ENCODE data around the gene CCDC148. TPM values are rescaled to one million over a fixed set of nuclear protein-coding genes. Genes with fewer than 3 reads are reported as not detected.
"Not testable (repeated sequence)": the region's sequence is repeated elsewhere in the genome, so short reads cannot be mapped to it uniquely, and the experiment has no call there.

The CCDC148 gene
- total and polyA plus RNA-seq, 4 donors: 0.02 to 0.42 (median 0.31) TPM

DNA sequence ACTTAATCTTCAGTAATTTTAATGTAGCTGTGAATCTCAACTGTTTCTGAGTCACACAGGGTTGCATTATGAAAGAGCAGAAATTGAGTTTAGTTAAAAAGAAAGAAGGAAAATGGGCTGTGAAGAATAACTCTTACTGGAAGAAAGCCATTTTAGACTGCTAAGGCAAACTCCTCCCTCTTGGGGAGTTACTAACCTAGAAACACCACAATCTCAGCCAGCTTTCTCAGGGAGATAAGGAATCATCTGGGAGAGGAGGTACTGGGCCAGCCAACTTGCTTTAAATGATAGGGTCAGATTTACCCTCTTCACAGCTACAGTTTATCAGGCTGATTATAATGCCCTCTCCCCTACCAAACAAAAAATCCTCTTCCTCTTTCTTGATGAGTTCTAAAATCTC lies 119.5 kb downstream of the CCDC148 start:
- Histone ChIP-seq H3K27ac (ENCODE audit: low read depth in 1 of 2, low read length in 2 of 2) (no peak overlapping the region), H3K9ac (ENCODE audit: low read depth in 1 of 2, low read length in 2 of 2) (no peak overlapping the region), H3K36me3 (ENCODE audit: control insufficient read depth in 4 of 4, insufficient read depth in 3 of 4, low read depth in 1 of 4, low read length in 3 of 4) (no peaks in the 10 kb centered on the region), H3K9me3 (ENCODE audit: control insufficient read depth in 4 of 4, low read length in 3 of 4) (no peaks in the 10 kb centered on the region), H3K4me1 (ENCODE audit: control insufficient read depth in 4 of 4, insufficient read depth in 4 of 4, low read length in 3 of 4) (no peaks in the 10 kb centered on the region), H3K4me3 (ENCODE audit: low read depth in 1 of 3, low read length in 3 of 3) (no peak overlapping the region), H3K27me3 (ENCODE audit: control insufficient read depth in 4 of 4, insufficient read depth in 4 of 4, low read length in 3 of 4) (no peaks in the 10 kb centered on the region)
- no peak for DNase-seq (ENCODE audit: low spot score)
- TF ChIP-seq FOXA2 (IDR thresholded peaks at IDR 0.05): no peak

DNA sequence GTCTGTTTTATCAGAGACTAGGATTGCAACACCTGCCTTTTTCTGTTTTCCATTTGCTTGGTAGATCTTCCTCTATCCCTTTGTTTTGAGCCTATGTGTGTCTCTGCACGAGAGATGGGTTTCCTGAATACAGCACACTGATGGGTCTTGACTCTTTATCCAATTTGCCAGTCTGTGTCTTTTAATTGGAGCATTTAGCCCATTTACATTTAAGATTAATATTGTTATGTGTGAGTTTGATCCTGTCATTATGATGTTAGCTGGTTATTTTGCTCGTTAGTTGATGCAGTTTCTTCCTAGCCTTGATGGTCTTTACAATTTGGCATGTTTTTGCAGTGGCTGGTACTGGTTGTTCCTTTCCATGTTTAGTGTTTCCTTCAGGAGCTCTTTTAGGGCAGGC lies 124.8 kb downstream of the CCDC148 start:
- H3K36me3 ChIP-seq (ENCODE audit: control insufficient read depth in 4 of 4, insufficient read depth in 3 of 4, low read depth in 1 of 4, low read length in 3 of 4); H3K9ac ChIP-seq (ENCODE audit: low read depth in 1 of 2, low read length in 2 of 2); DNase-seq (ENCODE audit: low spot score); H3K4me3 ChIP-seq (ENCODE audit: low read depth in 1 of 3, low read length in 3 of 3); H3K27me3 ChIP-seq (ENCODE audit: control insufficient read depth in 4 of 4, insufficient read depth in 4 of 4, low read length in 3 of 4); H3K4me1 ChIP-seq (ENCODE audit: control insufficient read depth in 4 of 4, insufficient read depth in 4 of 4, low read length in 3 of 4); H3K27ac ChIP-seq (ENCODE audit: low read depth in 1 of 2, low read length in 2 of 2); H3K9me3 ChIP-seq (ENCODE audit: control insufficient read depth in 4 of 4, low read length in 3 of 4): not testable (repeated sequence)
- 86% methylated on average over 2 of the region's 2 CpGs for WGBS

DNA sequence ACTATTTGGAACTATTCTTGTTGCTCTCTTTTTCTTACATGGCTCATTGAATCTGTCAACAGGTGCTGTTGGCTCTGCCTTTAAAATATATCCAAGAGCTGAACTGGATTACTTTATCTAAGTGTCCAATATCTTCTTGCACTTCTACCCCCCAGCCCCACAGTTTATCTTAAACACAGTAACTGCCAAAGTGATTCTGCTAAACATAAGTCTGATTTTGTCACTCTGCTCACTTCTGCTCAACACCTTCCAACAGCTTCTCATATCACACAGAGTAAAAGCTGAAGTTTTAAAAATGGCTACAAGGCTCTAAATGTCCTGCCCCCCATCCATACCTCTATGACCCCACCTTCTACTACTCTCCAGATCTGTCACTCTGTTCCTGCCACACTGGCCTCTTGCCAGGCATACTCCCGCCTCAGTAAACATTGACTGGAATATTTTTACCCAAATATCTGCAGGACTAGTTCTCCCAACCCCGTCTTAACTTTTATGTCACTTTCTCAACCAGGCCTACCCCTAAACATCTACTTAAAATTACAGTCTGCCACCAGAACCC lies 130.7 kb downstream of the CCDC148 start:
- DNase-seq (ENCODE audit: low spot score): no peak
- Histone ChIP-seq H3K4me3 (ENCODE audit: low read depth in 1 of 3, low read length in 3 of 3) (no peak overlapping the region), H3K9me3 (ENCODE audit: control insufficient read depth in 4 of 4, low read length in 3 of 4) (no peaks in the 10 kb centered on the region), H3K27ac (ENCODE audit: low read depth in 1 of 2, low read length in 2 of 2) (no peak overlapping the region), H3K9ac (ENCODE audit: low read depth in 1 of 2, low read length in 2 of 2) (no peak overlapping the region), H3K4me1 (ENCODE audit: control insufficient read depth in 4 of 4, insufficient read depth in 4 of 4, low read length in 3 of 4) (no peaks in the 10 kb centered on the region), H3K36me3 (ENCODE audit: control insufficient read depth in 4 of 4, insufficient read depth in 3 of 4, low read depth in 1 of 4, low read length in 3 of 4) (no peaks in the 10 kb centered on the region), H3K27me3 (ENCODE audit: control insufficient read depth in 4 of 4, insufficient read depth in 4 of 4, low read length in 3 of 4) (no peaks in the 10 kb centered on the region)
- TF ChIP-seq FOXA2 (IDR thresholded peaks at IDR 0.05): no peak
- TF ChIP-seq JUND (IDR thresholded peaks at IDR 0.05): no peak
- 81% methylated on average over 2 of the region's 2 CpGs for WGBS

DNA sequence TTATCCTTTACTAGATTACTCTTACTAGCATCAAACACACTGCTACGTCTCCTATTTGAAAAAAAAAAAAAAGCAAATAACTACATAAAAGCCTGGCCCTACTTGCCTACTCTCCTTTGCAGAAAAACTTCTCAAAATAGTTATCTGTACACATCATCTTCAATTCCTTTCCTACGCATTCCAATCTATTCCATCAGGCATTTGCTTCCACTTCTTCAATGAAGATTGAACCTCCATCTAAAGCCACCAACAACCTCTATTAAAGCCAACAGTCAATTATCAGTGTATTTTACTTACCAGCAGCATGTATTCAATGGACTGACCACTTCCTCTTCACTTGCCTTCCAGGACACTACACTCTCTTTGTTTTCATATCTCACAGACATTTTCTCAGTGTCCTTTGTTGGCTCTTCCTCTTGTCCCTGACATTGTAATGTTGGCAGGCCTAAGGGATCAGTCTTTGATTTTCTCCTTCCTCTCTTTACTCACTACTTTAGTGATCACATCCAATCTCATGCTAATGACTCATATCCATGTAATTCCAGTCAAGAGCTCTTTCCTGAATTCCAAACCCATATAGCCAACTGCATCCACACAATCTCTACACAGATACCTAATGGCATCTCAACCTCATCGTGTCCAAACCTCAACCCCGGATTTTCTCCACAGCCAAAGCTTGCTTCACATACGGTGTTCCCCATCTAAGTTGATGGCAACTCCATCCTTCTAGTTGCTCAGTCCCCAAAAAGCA lies 131.3 kb downstream of the CCDC148 start:
- no peak overlapping the region for H3K27ac ChIP-seq (ENCODE audit: low read depth in 1 of 2, low read length in 2 of 2)
- no peak for DNase-seq (ENCODE audit: low spot score)
- no peaks in the 10 kb centered on the region for H3K4me1 ChIP-seq (ENCODE audit: control insufficient read depth in 4 of 4, insufficient read depth in 4 of 4, low read length in 3 of 4)
- no peaks in the 10 kb centered on the region for H3K36me3 ChIP-seq (ENCODE audit: control insufficient read depth in 4 of 4, insufficient read depth in 3 of 4, low read depth in 1 of 4, low read length in 3 of 4)
- H3K27me3 ChIP-seq (ENCODE audit: control insufficient read depth in 4 of 4, insufficient read depth in 4 of 4, low read length in 3 of 4): no peaks in the 10 kb centered on the region
- H3K9me3 ChIP-seq (ENCODE audit: control insufficient read depth in 4 of 4, low read length in 3 of 4): no peaks in the 10 kb centered on the region
- TF ChIP-seq, protein P1, sequence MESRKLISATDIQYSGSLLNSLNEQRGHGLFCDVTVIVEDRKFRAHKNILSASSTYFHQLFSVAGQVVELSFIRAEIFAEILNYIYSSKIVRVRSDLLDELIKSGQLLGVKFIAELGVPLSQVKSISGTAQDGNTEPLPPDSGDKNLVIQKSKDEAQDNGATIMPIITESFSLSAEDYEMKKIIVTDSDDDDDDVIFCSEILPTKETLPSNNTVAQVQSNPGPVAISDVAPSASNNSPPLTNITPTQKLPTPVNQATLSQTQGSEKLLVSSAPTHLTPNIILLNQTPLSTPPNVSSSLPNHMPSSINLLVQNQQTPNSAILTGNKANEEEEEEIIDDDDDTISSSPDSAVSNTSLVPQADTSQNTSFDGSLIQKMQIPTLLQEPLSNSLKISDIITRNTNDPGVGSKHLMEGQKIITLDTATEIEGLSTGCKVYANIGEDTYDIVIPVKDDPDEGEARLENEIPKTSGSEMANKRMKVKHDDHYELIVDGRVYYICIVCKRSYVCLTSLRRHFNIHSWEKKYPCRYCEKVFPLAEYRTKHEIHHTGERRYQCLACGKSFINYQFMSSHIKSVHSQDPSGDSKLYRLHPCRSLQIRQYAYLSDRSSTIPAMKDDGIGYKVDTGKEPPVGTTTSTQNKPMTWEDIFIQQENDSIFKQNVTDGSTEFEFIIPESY (IDR thresholded peaks at IDR 0.05): no peak
- no peak for TF ChIP-seq RAD21 (IDR thresholded peaks at IDR 0.05)
- no peak for TF ChIP-seq HNF4A (conservative IDR thresholded peaks at IDR 0.05)
- TF ChIP-seq TAF1 (conservative IDR thresholded peaks at IDR 0.05): no peak
- no peak overlapping the region for H3K4me3 ChIP-seq (ENCODE audit: low read depth in 1 of 3, low read length in 3 of 3)
- H3K9ac ChIP-seq (ENCODE audit: low read depth in 1 of 2, low read length in 2 of 2): no peak overlapping the region
- 94% methylated on average over 5 of the region's 5 CpGs for WGBS
